GM19467 (cell line): ENCODE results near the gene GPR63.
A peak's percentile ranks its signal among the peaks of the same experiment; 100 is the strongest.

ENCODE experiments used
- ATAC-seq: cut with Tn5 transposase; IDR thresholded peaks from one replicate; pipeline ENCODE4 v1.9.1; 2021; ENCODE audit warnings: mild to moderate bottlenecking, moderate library complexity; ENCODE audit not compliant: unreplicated experiment

Gene GPR63, protein sequence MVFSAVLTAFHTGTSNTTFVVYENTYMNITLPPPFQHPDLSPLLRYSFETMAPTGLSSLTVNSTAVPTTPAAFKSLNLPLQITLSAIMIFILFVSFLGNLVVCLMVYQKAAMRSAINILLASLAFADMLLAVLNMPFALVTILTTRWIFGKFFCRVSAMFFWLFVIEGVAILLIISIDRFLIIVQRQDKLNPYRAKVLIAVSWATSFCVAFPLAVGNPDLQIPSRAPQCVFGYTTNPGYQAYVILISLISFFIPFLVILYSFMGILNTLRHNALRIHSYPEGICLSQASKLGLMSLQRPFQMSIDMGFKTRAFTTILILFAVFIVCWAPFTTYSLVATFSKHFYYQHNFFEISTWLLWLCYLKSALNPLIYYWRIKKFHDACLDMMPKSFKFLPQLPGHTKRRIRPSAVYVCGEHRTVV

GRCh38 chr6:96837081-96837971 is at the start of gene GPR63:
TSS of gene GPR63 (minus strand) at chr6:96837477. CDS start at chr6:96799731, 37,746 bp downstream.
- ATAC-seq, result peak; percentile 89

- ATAC-seq, result no peak
Observed at GRCh38 chr6:96886519-96886918, 49.2 kb upstream of the GPR63 start.

GRCh38 chr6:96885187-96885631 is 47.9 kb upstream of the GPR63 start:
- ATAC-seq, result peak; percentile 95

DNA sequence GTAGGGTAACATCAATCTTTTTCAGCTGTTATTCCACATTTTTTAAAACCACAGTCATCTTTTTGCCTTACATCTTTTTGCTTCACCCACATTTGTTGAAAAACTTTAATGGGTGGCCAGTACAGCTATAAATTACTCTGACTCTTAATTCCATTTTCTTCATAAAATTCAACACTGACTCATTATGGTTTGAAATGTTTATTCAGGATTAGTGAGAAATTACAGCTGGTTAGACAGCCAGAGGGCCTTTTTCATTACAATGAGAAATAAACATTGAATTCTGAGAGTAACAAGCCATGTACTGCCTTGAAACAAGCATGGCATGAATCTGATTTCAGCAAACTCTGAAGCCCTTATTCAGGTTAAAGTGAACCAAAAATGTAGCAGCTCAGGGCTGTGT is 40.9 kb upstream of the GPR63 start:
- no peak for ATAC-seq

DNA sequence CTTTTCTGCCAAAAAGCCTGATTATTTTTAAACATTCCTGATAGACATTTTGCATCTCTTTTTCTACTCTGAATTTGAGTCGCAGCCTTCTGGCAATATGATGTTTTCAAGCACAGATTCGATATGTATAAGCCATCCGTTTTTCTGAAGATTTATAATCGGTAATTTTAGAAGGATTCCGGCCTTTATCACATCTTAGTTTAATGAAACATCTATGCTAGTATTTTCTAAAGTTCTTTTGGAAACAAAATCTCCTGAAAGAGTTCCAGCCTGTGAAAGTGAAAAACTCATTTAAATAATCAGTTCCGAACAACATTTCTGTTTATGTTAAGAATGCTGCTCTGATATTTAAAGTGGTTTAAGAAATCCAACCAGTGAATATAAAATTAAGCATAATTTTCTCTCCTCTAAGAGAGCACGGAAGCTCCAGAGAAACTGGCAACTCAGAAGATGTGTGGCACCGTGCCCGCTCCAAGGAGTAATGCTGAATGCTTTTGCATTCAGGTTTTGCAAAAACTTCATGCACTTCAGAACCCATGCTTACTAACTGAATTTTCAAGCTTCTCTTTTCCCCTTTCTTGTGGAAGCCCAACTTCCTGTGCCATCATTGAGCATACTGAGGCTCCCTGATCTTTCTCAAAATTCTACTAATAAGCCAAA is 39.7 kb upstream of the GPR63 start:
- ATAC-seq, result no peak

- no peak for ATAC-seq
Observed at GRCh38 chr6:96872976-96873375, 35.7 kb upstream of the GPR63 start.

DNA sequence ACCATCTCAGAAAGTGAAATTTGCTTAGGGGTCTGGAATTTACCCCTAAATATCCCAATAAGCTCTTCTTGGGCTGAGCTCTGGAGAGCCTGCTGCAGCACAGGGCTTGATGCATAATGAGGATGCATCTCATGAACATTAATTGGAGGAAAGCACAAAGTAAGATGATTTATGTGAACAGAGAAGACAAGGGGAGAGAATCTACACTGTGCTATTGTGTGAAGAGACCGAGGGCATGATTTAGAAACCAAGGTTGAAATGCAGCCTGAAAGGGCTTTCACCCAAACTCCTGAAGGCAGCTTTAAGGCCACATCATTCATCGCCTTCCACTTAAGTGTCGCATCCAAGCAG is 27.8 kb upstream of the GPR63 start:
- no peak for ATAC-seq

DNA sequence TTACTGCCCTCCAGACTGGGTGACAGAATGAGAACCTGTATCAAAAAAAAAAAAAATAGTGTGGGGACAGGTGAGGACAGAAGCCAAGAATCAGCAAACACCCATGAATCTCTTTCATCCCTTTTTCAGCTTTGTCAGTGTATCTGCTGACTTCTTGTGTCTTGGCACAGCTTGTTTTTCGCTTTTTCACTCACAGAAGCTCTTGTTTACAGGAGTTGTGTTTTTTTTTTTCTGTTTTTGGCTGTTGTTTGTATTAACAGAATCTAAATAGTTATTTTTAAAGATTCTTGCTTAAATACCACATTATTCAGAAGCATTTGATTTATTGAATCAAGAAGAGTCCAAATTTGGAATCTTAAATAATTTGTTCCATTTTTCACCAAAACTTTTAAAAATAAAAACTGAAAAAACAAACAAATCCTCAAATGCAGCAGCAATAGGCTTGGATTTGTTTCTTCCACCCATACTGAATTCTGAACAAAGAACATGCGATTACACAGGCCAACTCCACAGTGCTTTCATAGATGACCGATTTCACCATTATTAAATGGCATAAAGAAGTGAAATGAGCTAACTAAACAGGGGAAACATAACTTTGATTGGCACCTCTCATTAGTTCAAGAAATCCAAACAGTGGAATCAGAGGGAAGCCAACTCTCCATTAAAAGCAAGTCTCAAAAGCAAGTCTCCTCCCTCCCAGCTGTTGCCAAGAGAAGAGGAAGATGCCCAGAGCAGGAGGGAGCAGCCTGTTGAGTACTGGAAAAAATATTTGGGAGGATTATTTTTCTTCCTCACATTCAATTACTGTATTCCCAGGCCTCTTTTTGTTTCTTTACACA is 27.2 kb upstream of the GPR63 start:
- ATAC-seq, result no peak

DNA sequence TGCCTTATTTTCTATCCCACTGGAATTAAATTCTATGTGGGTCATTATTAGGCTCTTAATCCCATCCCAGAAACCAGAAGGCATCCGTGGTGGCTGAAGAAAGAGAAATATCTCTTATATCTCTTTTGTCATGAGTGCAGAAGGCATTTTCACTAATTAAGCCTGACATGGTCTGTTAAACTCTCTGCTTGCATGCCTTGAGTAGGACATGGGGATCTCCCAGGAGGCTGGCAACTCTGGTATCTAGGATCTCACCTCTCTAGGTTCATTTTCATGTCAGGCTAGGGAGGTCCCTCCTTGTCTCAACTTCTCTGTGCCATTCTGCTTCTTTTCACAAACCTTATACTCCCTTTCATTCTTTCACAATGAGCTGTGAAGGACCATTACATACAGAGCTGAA is 25.3 kb upstream of the GPR63 start:
- no peak for ATAC-seq

DNA sequence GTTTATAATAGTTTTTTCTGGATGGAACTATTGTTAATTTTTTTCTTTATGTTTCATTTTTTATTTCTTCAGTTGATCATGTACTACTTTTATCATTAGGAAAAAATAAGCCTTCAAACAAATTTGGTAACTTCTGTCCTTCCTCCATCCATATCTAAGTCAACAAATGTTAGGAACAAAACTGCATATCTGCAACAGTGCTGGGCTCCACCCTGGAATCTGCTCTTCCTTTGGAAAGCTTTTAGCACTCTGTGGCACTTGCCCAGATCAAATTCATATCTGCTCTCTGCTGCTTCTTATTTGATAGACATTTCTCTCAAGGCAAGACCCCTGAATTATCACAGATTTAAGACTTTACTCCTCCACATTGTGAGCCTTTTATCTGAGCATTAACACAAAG is 24.3 kb upstream of the GPR63 start:
- no peak for ATAC-seq

DNA sequence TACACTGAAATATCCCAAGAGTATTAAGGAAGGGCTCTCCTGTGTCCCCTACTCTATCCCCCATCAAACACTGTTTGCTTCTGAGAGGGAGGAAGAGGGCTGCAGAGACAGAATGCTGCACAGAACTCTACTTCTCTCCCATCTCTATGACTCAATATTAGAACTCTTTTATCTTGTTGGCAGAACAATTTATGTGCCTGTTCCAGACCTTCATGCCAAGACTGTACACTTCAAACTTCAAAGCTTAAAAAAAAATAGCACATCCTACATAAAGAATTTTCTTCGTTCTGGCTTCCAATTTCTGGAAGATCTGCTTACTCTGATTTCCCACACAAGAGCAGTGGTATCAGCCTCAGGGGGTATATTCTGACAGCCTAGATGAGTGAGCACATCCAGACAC is 19.6 kb upstream of the GPR63 start:
- ATAC-seq, result no peak

- ATAC-seq, result no peak
Observed at GRCh38 chr6:96853083-96853482, 15.8 kb upstream of the GPR63 start.

DNA sequence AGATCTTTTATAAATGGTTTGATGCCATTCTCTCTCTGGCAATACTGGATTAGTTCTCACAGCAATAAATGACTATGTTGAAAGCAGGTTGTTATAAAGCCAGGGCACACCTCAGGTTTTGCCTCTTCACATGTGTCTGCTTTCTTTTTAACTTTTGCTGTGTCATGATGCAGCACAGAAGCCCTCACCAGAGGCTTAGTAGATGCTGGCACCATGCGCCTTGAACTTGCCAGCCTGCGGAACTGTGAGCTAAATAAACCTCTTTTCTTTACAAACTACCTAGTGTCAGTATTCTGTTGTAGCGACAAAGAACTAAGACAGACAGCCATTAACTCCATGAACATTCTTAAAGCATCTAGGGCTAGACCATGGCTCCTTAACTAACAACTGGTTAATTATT is 15.3 kb upstream of the GPR63 start:
- no peak for ATAC-seq

GRCh38 chr6:96851858-96852257 is 14.6 kb upstream of the GPR63 start:
- ATAC-seq, result no peak

GRCh38 chr6:96849615-96850014 is 12.3 kb upstream of the GPR63 start:
- no peak for ATAC-seq

- peak; percentile 80 for ATAC-seq
Observed at GRCh38 chr6:96844530-96844929, 7.3 kb upstream of the GPR63 start.

- no peak for ATAC-seq
Observed at GRCh38 chr6:96841345-96841744, 4.1 kb upstream of the GPR63 start.

GRCh38 chr6:96836631-96837080 is 621 bp downstream of the GPR63 start:
- peak; percentile 12 for ATAC-seq

GRCh38 chr6:96834070-96834469 is 3.2 kb downstream of the GPR63 start:
- ATAC-seq, result no peak

GRCh38 chr6:96832780-96833179 is 4.5 kb downstream of the GPR63 start:
- no peak for ATAC-seq
